HEK293 (cell line): Measurements from ENCODE around the gene SF3B5.

Source experiments
- CTCF ChIA-PET: fragments of 350-600 bp; formaldehyde crosslinking; extraction: SDS; loops from one replicate; lab custom pipeline; 2021; ENCODE audit warnings: antibody characterized with exemption; lab: Yijun Ruan, JAX
- POLR2A ChIA-PET: fragments of 300-600 bp; formaldehyde crosslinking; extraction: SDS; loops from one replicate; lab custom pipeline; 2020; ENCODE audit warnings: antibody characterized with exemption, inconsistent platforms; lab: Yijun Ruan, JAX
- H3K27ac ChIP-seq: fragments of 200-500 bp; sonication (Bioruptor generic); 2 replicates; pipeline ENCODE4 v1.5.1; 2014; ENCODE audit warnings: low read depth, low read length, control low read depth, inconsistent platforms; ENCODE audit errors: extremely low read depth
- H3K36me3 ChIP-seq, 2 experiments: fragments of 200-500 bp in 1 of 2; sonication (Bioruptor generic) in 1 of 2; 1 replicate in 1 of 2; 2 replicates in 1 of 2; pipeline ENCODE4 v1.5.1; 2014 to 2017; ENCODE audit warnings: inconsistent platforms in 2 of 2, low read length in 2 of 2; ENCODE audit not compliant: control insufficient read depth in 2 of 2, insufficient read depth in 1 of 2
- H3K4me1 ChIP-seq: fragments of 200-500 bp; sonication (Bioruptor generic); 2 replicates; pipeline ENCODE4 v1.5.1; 2014; ENCODE audit warnings: mild to moderate bottlenecking, low read length, inconsistent platforms; ENCODE audit not compliant: control insufficient read depth, insufficient read depth
- H3K4me3 ChIP-seq: 2 replicates; pipeline ENCODE4 v1.5.1; 2011; ENCODE audit warnings: low read depth, mild to moderate bottlenecking, control low read depth, low read length, moderate library complexity
- H3K9me3 ChIP-seq: fragments of 200-500 bp; sonication (Bioruptor generic); 2 replicates; pipeline ENCODE4 v1.5.1; 2014; ENCODE audit warnings: low read depth, low read length, inconsistent platforms; ENCODE audit not compliant: control insufficient read depth, insufficient read depth
- EGR2 ChIP-seq: fragments of 450-650 bp; formaldehyde crosslinking; IDR thresholded peaks from 2 replicates; pipeline ENCODE4 v1.5.1; 2016; ENCODE audit warnings: low read depth, missing biosample characterization, missing genetic modification characterization
- PBX3 ChIP-seq: sonication (generic); formaldehyde crosslinking; IDR thresholded peaks from 2 replicates; pipeline ENCODE4 v1.8.1; 2022; ENCODE audit warnings: mild to moderate bottlenecking, moderate library complexity, missing genetic modification reagents
- PRDM1 ChIP-seq: fragments of 450-650 bp; formaldehyde crosslinking; IDR thresholded peaks from 2 replicates; pipeline ENCODE4; 2016; ENCODE audit warnings: missing biosample characterization, missing genetic modification characterization
- SP3 ChIP-seq: fragments of 450-650 bp; formaldehyde crosslinking; IDR thresholded peaks from 2 replicates; pipeline ENCODE4 v1.5.1; 2016; ENCODE audit warnings: missing biosample characterization, missing genetic modification characterization
- SP7 ChIP-seq: fragments of 450-650 bp; formaldehyde crosslinking; IDR thresholded peaks from 2 replicates; pipeline ENCODE4 v1.5.1; 2016; ENCODE audit warnings: missing biosample characterization, missing genetic modification characterization
- TCF7L2 ChIP-seq: IDR thresholded peaks from 2 replicates; pipeline ENCODE4 v1.6.1; 2011; ENCODE audit warnings: low read depth, mild to moderate bottlenecking, inconsistent platforms, low read length, moderate library complexity, borderline replicate concordance
- YY1 ChIP-seq: fragments of 450-650 bp; formaldehyde crosslinking; IDR thresholded peaks from 2 replicates; pipeline ENCODE4 v1.5.1; 2018; ENCODE audit warnings: missing biosample characterization, missing genetic modification characterization
- ZBTB20 ChIP-seq: fragments of 450-650 bp; formaldehyde crosslinking; IDR thresholded peaks from 2 replicates; pipeline ENCODE4 v1.5.1; 2016; ENCODE audit warnings: missing biosample characterization, missing genetic modification characterization
- ZBTB7A ChIP-seq: fragments of 450-650 bp; formaldehyde crosslinking; IDR thresholded peaks from 2 replicates; pipeline ENCODE4 v1.5.1; 2016; ENCODE audit warnings: low read depth, missing biosample characterization, missing genetic modification characterization
- ZNF174 ChIP-seq: fragments of 450-650 bp; formaldehyde crosslinking; IDR thresholded peaks from 2 replicates; pipeline ENCODE4 v1.5.0; 2017; ENCODE audit warnings: missing biosample characterization, mild to moderate bottlenecking, missing genetic modification characterization
- ZNF211 ChIP-seq: fragments of 450-650 bp; formaldehyde crosslinking; IDR thresholded peaks from 2 replicates; pipeline ENCODE4 v1.5.1; 2016; ENCODE audit warnings: low read depth, missing biosample characterization, missing genetic modification characterization
- ZNF280D ChIP-seq: fragments of 450-650 bp; formaldehyde crosslinking; IDR thresholded peaks from 2 replicates; pipeline ENCODE4 v1.5.1; 2016; ENCODE audit warnings: missing biosample characterization, missing genetic modification characterization
- ZNF292 ChIP-seq: fragments of 450-650 bp; formaldehyde crosslinking; IDR thresholded peaks from 2 replicates; pipeline ENCODE4 v1.5.1; 2016; ENCODE audit warnings: low read depth, missing biosample characterization, missing genetic modification characterization, borderline replicate concordance
- ZNF335 ChIP-seq: fragments of 450-650 bp; formaldehyde crosslinking; conservative IDR thresholded peaks from 2 replicates; pipeline ENCODE4 v1.5.1; 2016; ENCODE audit warnings: missing biosample characterization, missing genetic modification characterization
- ZNF48 ChIP-seq: fragments of 450-650 bp; formaldehyde crosslinking; IDR thresholded peaks from 2 replicates; pipeline ENCODE4 v1.5.1; 2016; ENCODE audit warnings: missing biosample characterization, missing genetic modification characterization
- ZNF521 ChIP-seq: fragments of 450-650 bp; formaldehyde crosslinking; IDR thresholded peaks from 2 replicates; pipeline ENCODE4 v1.5.1; 2017; ENCODE audit warnings: missing biosample characterization, mild to moderate bottlenecking, missing genetic modification characterization
- ZNF600 ChIP-seq: fragments of 450-650 bp; formaldehyde crosslinking; IDR thresholded peaks from 2 replicates; pipeline ENCODE4 v1.5.1; 2016; ENCODE audit warnings: missing biosample characterization, missing genetic modification characterization
- ZNF624 ChIP-seq: fragments of 450-650 bp; formaldehyde crosslinking; IDR thresholded peaks from 2 replicates; pipeline ENCODE4 v1.5.1; 2017; ENCODE audit warnings: missing biosample characterization, missing genetic modification characterization
- ZNF660 ChIP-seq: fragments of 450-650 bp; IDR thresholded peaks from 2 replicates; pipeline ENCODE4 v1.5.1; 2018; ENCODE audit warnings: missing biosample characterization, mild to moderate bottlenecking, missing genetic modification characterization
- ZNF670 ChIP-seq: fragments of 450-650 bp; formaldehyde crosslinking; IDR thresholded peaks from 2 replicates; pipeline ENCODE4 v1.5.1; 2016; ENCODE audit warnings: missing biosample characterization, missing genetic modification characterization, low read depth

Gene SF3B5

GRCh38 chr6:144095134-144096002 lies at the start of gene SF3B5 (continued):
- TF ChIP-seq YY1 (tag by site-specific recombination) (peak; percentile 76; the same call in 1 of the 2 replicates), PRDM1 (tag by site-specific recombination) (peak; percentile 87), SP3 (tag by site-specific recombination) (peak; percentile 99)
- TF ChIP-seq, all 188 proteins: peak for 59

DNA sequence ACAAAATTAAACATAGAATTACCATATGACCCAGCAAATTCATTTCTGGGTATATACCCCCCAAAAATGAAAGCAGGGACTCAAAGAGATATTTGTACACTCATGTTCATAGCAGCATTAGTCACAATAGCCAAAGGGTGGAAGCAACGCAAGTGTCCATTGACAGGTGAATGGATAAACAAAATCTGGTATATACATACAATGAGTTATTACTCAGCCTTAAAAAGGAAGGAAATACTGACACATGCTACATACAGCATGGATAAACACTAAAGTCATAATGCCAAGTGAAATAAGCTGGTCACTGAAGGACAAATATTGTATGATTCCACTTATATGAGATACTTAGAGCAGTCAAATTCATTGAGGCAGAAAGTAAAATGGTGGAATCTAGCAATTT lies 49.6 kb upstream of the SF3B5 start:
- H3K4me1 ChIP-seq: no peaks in the 10 kb centered on the region
- TF ChIP-seq ZNF660 (tag by site-specific recombination) (no peak), ZNF174 (tag by site-specific recombination) (no peak)
- ChIA-PET POLR2A (no interaction called here), CTCF (interaction anchor here (0.7 to 1.2 kb wide), 2 partner anchors 9 to 67 kb away, joined by 3 read pairs; no protein-coding TSS in a partner anchor)
- H3K9me3 ChIP-seq: no peaks in the 10 kb centered on the region
- no peaks in the 10 kb centered on the region for H3K36me3 ChIP-seq
- no peak overlapping the region for H3K4me3 ChIP-seq
- H3K27ac ChIP-seq: no peak overlapping the region

DNA sequence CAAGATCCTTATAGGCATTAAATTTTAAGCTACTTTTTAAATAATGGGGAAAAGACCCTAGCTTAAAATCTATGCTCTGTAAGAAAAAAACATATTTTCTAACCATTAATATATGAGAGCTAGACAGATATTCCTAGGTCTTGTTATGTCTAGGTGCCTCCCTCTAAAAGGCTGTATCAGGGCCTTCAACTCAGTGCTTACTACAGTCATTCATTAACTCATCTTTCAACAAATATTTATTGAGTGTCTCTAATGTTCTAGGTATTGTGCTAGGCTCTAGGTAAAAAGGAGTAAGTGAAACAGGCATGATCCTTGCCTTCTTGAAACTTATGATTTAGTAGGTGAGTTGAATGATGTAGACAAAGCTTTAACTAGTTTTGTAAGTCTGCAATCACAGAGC lies 48.5 kb upstream of the SF3B5 start:
- Histone ChIP-seq H3K27ac (no peak overlapping the region), H3K36me3 (no peaks in the 10 kb centered on the region)
- POLR2A ChIA-PET: no interaction called here
- CTCF ChIA-PET: interaction anchor here (0.5 to 1.6 kb wide), 5 partner anchors 8 to 323 kb away, joined by 3 to 7 read pairs (median 4); no protein-coding TSS in a partner anchor
- TF ChIP-seq ZNF280D (tag by site-specific recombination): no peak
- TF ChIP-seq ZBTB7A (tag by site-specific recombination): no peak
- TF ChIP-seq ZNF292: no peak
- no peak for TF ChIP-seq SP7 (tag by site-specific recombination)
- no peak for TF ChIP-seq YY1 (tag by site-specific recombination)
- TF ChIP-seq ZNF600: no peak
- TF ChIP-seq ZNF521 (tag by site-specific recombination): no peak
- TF ChIP-seq ZNF211 (tag by site-specific recombination): no peak
- TF ChIP-seq, all 188 proteins: peak for 0
- Histone ChIP-seq H3K4me1 (no peaks in the 10 kb centered on the region), H3K9me3 (no peaks in the 10 kb centered on the region), H3K4me3 (no peak overlapping the region)

- no peaks in the 10 kb centered on the region for H3K4me1 ChIP-seq
- H3K36me3 ChIP-seq: no peaks in the 10 kb centered on the region
- POLR2A ChIA-PET: no interaction called here
- TF ChIP-seq EGR2 (tag by site-specific recombination) (no peak), ZNF624 (tag by site-specific recombination) (no peak), ZNF660 (tag by site-specific recombination) (no peak), ZBTB20 (tag by site-specific recombination) (no peak), ZNF335 (tag by site-specific recombination) (no peak), TCF7L2 (no peak), ZNF48 (tag by site-specific recombination) (no peak), ZNF670 (tag by site-specific recombination) (no peak), PBX3 (CRISPR knock-in tag) (no peak)
- H3K27ac ChIP-seq: no peak overlapping the region
- no peaks in the 10 kb centered on the region for H3K9me3 ChIP-seq
- CTCF ChIA-PET: interaction anchor here (0.6 to 1.6 kb wide), 7 partner anchors 11 to 744 kb away, joined by 3 to 7 read pairs (median 3); no protein-coding TSS in a partner anchor
- H3K4me3 ChIP-seq: no peak overlapping the region
Observed at GRCh38 chr6:144143106-144143505, 47.7 kb upstream of the SF3B5 start.
